K562 (cell line): ENCODE measurements around the gene MPZL3. TPM values are rescaled to one million over a fixed set of nuclear protein-coding genes. Genes with fewer than 3 reads are reported as not detected.

Experiments
- ATAC-seq: fragments of 200-7000 bp; cut with Tn5 transposase; 3 replicates; pipeline ENCODE4 v1.9.1; 2020; ENCODE audit warnings: moderate library complexity
- BruUV-seq: library from RNA; stranded (reverse); fragments of 400-500 nt; replicated peaks from 2 replicates; lab custom pipeline; 2021; lab: Mats Ljungman, UMichigan
- CTCF ChIA-PET: fragments of 300-600 bp; formaldehyde crosslinking; extraction: SDS; loops from one replicate; lab custom pipeline; 2021; ENCODE audit warnings: low intra/inter-chr PET ratio; lab: Yijun Ruan, JAX
- POLR2A ChIA-PET: fragments of 300-600, 350-650 bp; sonication (Branson Sonifier 250); formaldehyde crosslinking; extraction: SDS; loops from one replicate; lab custom pipeline; 2021; ENCODE audit warnings: antibody characterized with exemption, inconsistent platforms; lab: Yijun Ruan, JAX
- DNase-seq, 4 experiments: peaks; one replicate each; pipeline versions ENCODE4 v3.0.0 to v3.0.0-alpha.2; 2011 to 2018; ENCODE audit warnings: low spot score in 3 of 4, mixed read lengths in 3 of 4; ENCODE audit errors: extremely low read depth in 1 of 4
- FAIRE-seq: peaks from 2 replicates; lab custom pipeline; 2011; peaks lifted over from hg19 to GRCh38; lab: Jason Lieb, UNC
- H2AFZ ChIP-seq: 2 replicates; pipeline ENCODE4 v1.6.0; 2011; ENCODE audit warnings: low read depth, low read length, control low read depth, inconsistent platforms
- H3K27ac ChIP-seq: fragments of 200-600 bp; 3 replicates; pipeline ENCODE4 v1.8.0; 2011; ENCODE audit warnings: low read depth, mild to moderate bottlenecking, control low read depth, inconsistent platforms, low read length, moderate library complexity, mixed read lengths; ENCODE audit errors: extremely low read depth
- H3K27me3 ChIP-seq, 2 experiments: fragments of 300-600 bp in 1 of 2; 2 replicates in 1 of 2; 3 replicates in 1 of 2; pipeline versions ENCODE4 v1.6.0 to v1.8.0; 2011; ENCODE audit warnings: inconsistent platforms in 2 of 2, low read length in 2 of 2, mild to moderate bottlenecking in 1 of 2, mixed read lengths in 1 of 2, moderate library complexity in 1 of 2; ENCODE audit not compliant: control insufficient read depth in 2 of 2, insufficient read depth in 2 of 2
- H3K36me3 ChIP-seq: fragments of 300-600 bp; 3 replicates; pipeline ENCODE4 v1.8.0; 2011; ENCODE audit warnings: mild to moderate bottlenecking, low read length, inconsistent platforms; ENCODE audit not compliant: control insufficient read depth, insufficient read depth
- H3K4me1 ChIP-seq, 2 experiments: fragments of 200-600 bp in 1 of 2; replicated peaks in 1 of 2; 2 replicates in 1 of 2; 3 replicates in 1 of 2; pipeline versions ENCODE4 v1.5.1 to v1.8.0; 2011; ENCODE audit warnings: inconsistent platforms in 2 of 2, low read length in 2 of 2, mild to moderate bottlenecking in 1 of 2, mixed read lengths in 1 of 2, moderate library complexity in 1 of 2; ENCODE audit not compliant: control insufficient read depth in 2 of 2, insufficient read depth in 2 of 2
- H3K4me2 ChIP-seq: 2 replicates; pipeline ENCODE4 v1.6.1; 2011; ENCODE audit warnings: low read length, control low read depth, inconsistent platforms, mixed read lengths; ENCODE audit not compliant: insufficient read depth
- H3K4me3 ChIP-seq: fragments of 200-600 bp; sonication (generic), shearing (Covaris generic); 2 replicates; pipeline ENCODE4 v1.5.1; 2016; ENCODE audit warnings: control low read depth, inconsistent platforms
- H3K79me2 ChIP-seq: fragments of 200-600 bp; 3 replicates; pipeline ENCODE4 v1.8.0; 2011; ENCODE audit warnings: low read length, inconsistent platforms; ENCODE audit not compliant: control insufficient read depth, insufficient read depth
- H3K9ac ChIP-seq, 2 experiments: 2 replicates each; pipeline versions ENCODE4 v1.6.0 to v1.6.1; 2011; ENCODE audit warnings: low read depth in 2 of 2, low read length in 2 of 2, control low read depth in 1 of 2, inconsistent platforms in 1 of 2, mild to moderate bottlenecking in 1 of 2, mixed read lengths in 1 of 2; ENCODE audit not compliant: insufficient read depth in 1 of 2
- H3K9me1 ChIP-seq: one replicate; pipeline ENCODE4 v1.6.0; 2011; ENCODE audit warnings: inconsistent platforms, mild to moderate bottlenecking, low read length, moderate library complexity; ENCODE audit not compliant: control insufficient read depth, insufficient read depth
- H3K9me3 ChIP-seq: replicated peaks from 2 replicates; pipeline ENCODE4 v1.5.1; 2011; ENCODE audit warnings: low read depth, low read length, inconsistent platforms; ENCODE audit not compliant: control insufficient read depth, insufficient read depth
- H4K20me1 ChIP-seq: replicated peaks from 2 replicates; pipeline ENCODE4 v1.6.1; 2011; ENCODE audit warnings: low read length, inconsistent platforms, mixed read lengths; ENCODE audit not compliant: control insufficient read depth, insufficient read depth
- CHAMP1 ChIP-seq: fragments of 450-650 bp; IDR thresholded peaks from 2 replicates; pipeline ENCODE4 v1.6.1; 2016; ENCODE audit warnings: mild to moderate bottlenecking
- CTCF ChIP-seq, 3 experiments: IDR thresholded peaks in 2 of 3; conservative IDR thresholded peaks in 1 of 3; 2 replicates each; pipeline ENCODE4 v1.5.1; 2011 to 2012; ENCODE audit warnings: low read length in 3 of 3, mild to moderate bottlenecking in 3 of 3, control low read depth in 2 of 3, improper control_type of control experiment in 1 of 3, inconsistent platforms in 1 of 3, low read depth in 1 of 3, mixed read lengths in 1 of 3, moderate library complexity in 1 of 3; ENCODE audit not compliant: insufficient read depth in 2 of 3
- GABPB2 ChIP-seq: fragments of 250-450 bp; sonication (Bioruptor Pico); conservative IDR thresholded peaks from 2 replicates; pipeline ENCODE4 v1.5.1; 2021; ENCODE audit warnings: mild to moderate bottlenecking
- RAD21 ChIP-seq, 2 experiments: fragments of 250-450 bp in 1 of 2; fragments of 450-650 bp in 1 of 2; sonication (Bioruptor Pico) in 1 of 2; formaldehyde crosslinking in 1 of 2; IDR thresholded peaks in 1 of 2; conservative IDR thresholded peaks in 1 of 2; 2 replicates each; pipeline versions ENCODE4 v1.4.0 to v1.8.0; 2020 to 2022; ENCODE audit warnings: mild to moderate bottlenecking in 2 of 2, moderate library complexity in 1 of 2
- REST ChIP-seq, 2 experiments: fragments of 450-650 bp; formaldehyde crosslinking in 1 of 2; IDR thresholded peaks; 2 replicates each; pipeline versions ENCODE4 v1.4.0 to v1.6.1; 2014 to 2020; ENCODE audit warnings: mild to moderate bottlenecking in 2 of 2, borderline replicate concordance in 1 of 2, low read depth in 1 of 2
- TOE1 ChIP-seq, 2 experiments: fragments of 450-650 bp in 1 of 2; sonication (generic) in 1 of 2; formaldehyde crosslinking in 1 of 2; IDR thresholded peaks; 2 replicates each; pipeline versions ENCODE4 v1.7.1 to v1.8.0; 2016 to 2022; ENCODE audit warnings: borderline replicate concordance in 2 of 2, mild to moderate bottlenecking in 2 of 2, antibody characterized with exemption in 1 of 2, inconsistent platforms in 1 of 2, low read depth in 1 of 2, missing genetic modification reagents in 1 of 2, moderate library complexity in 1 of 2
- WGBS: fragments of 100-300 bp; shearing (Covaris generic); methylation state at CpG from one replicate; pipeline ENCODE4 v1.1.6; 2016; ENCODE audit warnings: low coverage, mixed read lengths; ENCODE audit not compliant: insufficient coverage; ENCODE audit errors: missing lambda C conversion rate; 5-methylcytosine and 5-hydroxymethylcytosine counted together
- in situ Hi-C: fragments of 300-500 bp; cut with MboI; formaldehyde crosslinking; loops from 4 replicates; pipeline ENCODE4 v1.15.0; 2018; ENCODE audit warnings: inconsistent platforms, mixed read lengths
- intact Hi-C: fragments of 100-400 bp; cut with micrococcal nuclease; formaldehyde crosslinking; loops from 2 replicates; pipeline ENCODE4 v1.14.2; 2022
- polyA plus RNA-seq, 8 experiments: library from polyadenylated mRNA; depleted of rRNA in 4 of 8; stranded (reverse) in 5 of 8; unstranded in 3 of 8; fragments of >200 nt; fragmentation: Nextera tagmentation in 2 of 8; fragmentation: Illumina TruSeq in 1 of 8; extraction: Ambion mirVana in 2 of 8; extraction: Trizol in 1 of 8; gene quantifications; 2 replicates each; pipeline versions ENCODE4 v1.2.1 to v1.2.3, GENCODE V29; 2011 to 2014; ENCODE audit warnings: inconsistent platforms in 1 of 8, missing spikeins in 1 of 8
- total RNA-seq, 7 experiments: library from RNA; depleted of rRNA in 6 of 7; stranded (reverse); fragments of >200 nt in 6 of 7; fragmentation: Illumina TruSeq in 2 of 7; extraction: Trizol in 2 of 7; gene quantifications; 2 replicates each; pipeline versions ENCODE4 v1.2.1 to v1.2.3, GENCODE V29; 2011 to 2021; ENCODE audit warnings: low replicate concordance in 1 of 7

The MPZL3 gene
- total and polyA plus RNA-seq, 9 of the 15 experiments (the other 6 are each of a cell fraction or from before 2014, with no cell fraction given) = 0.97 to 2.9 (median 1.6) TPM

GRCh38 chr11:118258410-118258809 lies 6.2 kb upstream of the MPZL3 start:
- ATAC-seq (no peak; the same call in 1 of the 3 replicates), DNase-seq (peak in 1 of 4 experiments; percentile 13), FAIRE-seq (no peak)
- intact Hi-C loops = loop anchor here (5.0 kb wide), 1 partner anchor 56 kb away; no protein-coding TSS in a partner anchor
- no peak overlapping the region for H2AFZ ChIP-seq
- WGBS = 0% methylated on average over 1 of the region's 1 CpG
- H4K20me1 ChIP-seq = no peaks in the 10 kb centered on the region
- H3K4me3 ChIP-seq = no peak overlapping the region
- H3K27me3 ChIP-seq = peaks cover 11 to 13% of the 10 kb centered on the region in 2 experiments
- H3K4me2 ChIP-seq = no peak overlapping the region
- CTCF ChIA-PET = interaction anchor here (0.6 kb wide), 1 partner anchor 240 kb away, joined by 3 read pairs; no protein-coding TSS in a partner anchor
- H3K9ac ChIP-seq = no peak overlapping the region
- in situ Hi-C loops = no loop called here
- H3K36me3 ChIP-seq = no peaks in the 10 kb centered on the region
- H3K79me2 ChIP-seq = no peaks in the 10 kb centered on the region
- H3K4me1 ChIP-seq = no peaks in the 10 kb centered on the region
- no peaks in the 10 kb centered on the region for H3K9me1 ChIP-seq
- H3K27ac ChIP-seq = no peak overlapping the region
- H3K9me3 ChIP-seq = 0 out of 2 replicates have a peak, but pooled peaks cover 2% of the 10 kb centered on the region
- no TSS peak for BruUV-seq
- POLR2A ChIA-PET = no interaction called here
- TF ChIP-seq RAD21 (CRISPR knock-in tag; conservative IDR thresholded peaks at IDR 0.05 in 1 of 2, IDR thresholded peaks at IDR 0.05 in 1 of 2) = peak in 1 of 2 experiments; percentile 50; a peak in 2 of 4 replicates
- no peak for TF ChIP-seq GABPB2 (CRISPR knock-in tag)
- 0 out of 2 replicates have a peak, but pooled peaks have one; percentile 45 for TF ChIP-seq CHAMP1
- TF ChIP-seq CTCF (IDR thresholded peaks at IDR 0.05 in 2 of 3, conservative IDR thresholded peaks at IDR 0.05 in 1 of 3; ENCODE audit: insufficient read depth in 2 of 3, low read depth in 1 of 3, low read length in 3 of 3) = peak; percentile 8 to 41 (median 31); a peak in 2 of 6 replicates
- TF ChIP-seq REST (IDR thresholded peaks at IDR 0.05; ENCODE audit: borderline replicate concordance) = 0 out of 2 replicates have a peak, but pooled peaks have one; percentile 6
- TF ChIP-seq REST (CRISPR knock-in tag; IDR thresholded peaks at IDR 0.05; ENCODE audit: low read depth) = no peak
- no peak for TF ChIP-seq TOE1 (IDR thresholded peaks at IDR 0.05; ENCODE audit: borderline replicate concordance)
- no peak for TF ChIP-seq TOE1 (CRISPR knock-in tag; IDR thresholded peaks at IDR 0.05; ENCODE audit: borderline replicate concordance, low read depth)
